SK-N-SH treated with all-trans-retinoic acid at 6 μM for 48 hours (cell line): ENCODE data around the gene EML4.

Experiments
- ATAC-seq: fragments of 200-7000 bp; cut with Tn5 transposase; 3 replicates; pipeline ENCODE4 v1.9.1; 2020; ENCODE audit warnings: mild to moderate bottlenecking, moderate library complexity
- ARNTL ChIP-seq: fragments of 450-650 bp; formaldehyde crosslinking; IDR thresholded peaks from 2 replicates; pipeline ENCODE4 v1.5.0; 2020; ENCODE audit warnings: low read depth, mild to moderate bottlenecking, moderate library complexity, borderline replicate concordance
- BACH2 ChIP-seq: fragments of 250-450 bp; sonication (Bioruptor Pico); IDR thresholded peaks from 2 replicates; pipeline ENCODE4 v1.9.0; 2021; ENCODE audit warnings: mild to moderate bottlenecking, borderline replicate concordance
- CSDC2 ChIP-seq: fragments of 250-450 bp; sonication (Bioruptor Pico); IDR thresholded peaks from 2 replicates; pipeline ENCODE4 v1.5.0; 2020; ENCODE audit warnings: mild to moderate bottlenecking, moderate library complexity
- ESRRG ChIP-seq: fragments of 250-450 bp; sonication (Bioruptor Pico); IDR thresholded peaks from 2 replicates; pipeline ENCODE4 v1.6.1; 2021; ENCODE audit warnings: mild to moderate bottlenecking
- GLIS3 ChIP-seq: fragments of 250-450 bp; sonication (Bioruptor Pico); IDR thresholded peaks from 2 replicates; pipeline ENCODE4 v1.5.0; 2020; ENCODE audit warnings: mild to moderate bottlenecking, moderate library complexity
- ISL1 ChIP-seq: fragments of 250-450 bp; sonication (Bioruptor Pico); IDR thresholded peaks from 2 replicates; pipeline ENCODE4 v2.1.2; 2022; ENCODE audit warnings: mild to moderate bottlenecking, moderate library complexity
- OSR1 ChIP-seq: fragments of 250-450 bp; sonication (Bioruptor Pico); IDR thresholded peaks from 2 replicates; pipeline ENCODE4 v1.8.0; 2022; ENCODE audit warnings: moderate library complexity, mild to moderate bottlenecking, inconsistent platforms
- PPARA ChIP-seq: fragments of 250-450 bp; sonication (Bioruptor Pico); IDR thresholded peaks from 2 replicates; pipeline ENCODE4 v1.5.0; 2020; ENCODE audit warnings: mild to moderate bottlenecking, borderline replicate concordance
- RARB ChIP-seq: fragments of 250-450 bp; sonication (Bioruptor Pico); IDR thresholded peaks from 2 replicates; pipeline ENCODE4 v1.8.0; 2021; ENCODE audit warnings: mild to moderate bottlenecking, moderate library complexity
- SNAI2 ChIP-seq: fragments of 250-450 bp; sonication (Bioruptor Pico); IDR thresholded peaks from 2 replicates; pipeline ENCODE4 v1.5.0; 2020; ENCODE audit warnings: mild to moderate bottlenecking, moderate library complexity
- TOX ChIP-seq: fragments of 250-450 bp; sonication (Bioruptor Pico); IDR thresholded peaks from 2 replicates; pipeline ENCODE4 v1.8.0; 2021; ENCODE audit warnings: mild to moderate bottlenecking, moderate library complexity, borderline replicate concordance
- ZC3H10 ChIP-seq: fragments of 250-450 bp; sonication (Bioruptor Pico); IDR thresholded peaks from 2 replicates; pipeline ENCODE4 v1.5.1; 2021; ENCODE audit warnings: mild to moderate bottlenecking, moderate library complexity
- ZFP3 ChIP-seq: fragments of 250-450 bp; sonication (Bioruptor Pico); IDR thresholded peaks from 2 replicates; pipeline ENCODE4 v1.5.0; 2020; ENCODE audit warnings: mild to moderate bottlenecking, moderate library complexity
- ZFP30 ChIP-seq: fragments of 450-650 bp; formaldehyde crosslinking; IDR thresholded peaks from 2 replicates; pipeline ENCODE4 v1.5.0; 2022; ENCODE audit warnings: mild to moderate bottlenecking, moderate library complexity
- ZNF565 ChIP-seq: fragments of 450-650 bp; formaldehyde crosslinking; conservative IDR thresholded peaks from 2 replicates; pipeline ENCODE4 v1.5.0; 2020; ENCODE audit warnings: low read depth, mild to moderate bottlenecking, moderate library complexity
- ZNF70 ChIP-seq: fragments of 450-650 bp; formaldehyde crosslinking; IDR thresholded peaks from 2 replicates; pipeline ENCODE4 v1.5.0; 2020; ENCODE audit warnings: mild to moderate bottlenecking, moderate library complexity
- ZNF8 ChIP-seq: fragments of 450-650 bp; formaldehyde crosslinking; IDR thresholded peaks from 2 replicates; pipeline ENCODE4 v1.5.0; 2020; ENCODE audit warnings: mild to moderate bottlenecking, moderate library complexity
- TF ChIP-seq, protein P1 (sequence below): fragments of 250-450 bp; sonication (Bioruptor Pico); IDR thresholded peaks from 2 replicates; pipeline ENCODE4 v1.8.0; 2021; ENCODE audit warnings: low read depth, mild to moderate bottlenecking, moderate library complexity, borderline replicate concordance
- TF ChIP-seq, protein P2 (sequence below): fragments of 250-450 bp; sonication (Bioruptor Pico); IDR thresholded peaks from 2 replicates; pipeline ENCODE4 v1.5.1; 2021; ENCODE audit warnings: mild to moderate bottlenecking, moderate library complexity
- TF ChIP-seq, protein P3 (sequence below): fragments of 250-450 bp; sonication (Bioruptor Pico); IDR thresholded peaks from 2 replicates; pipeline ENCODE4 v1.8.0; 2020; ENCODE audit warnings: mild to moderate bottlenecking, moderate library complexity, borderline replicate concordance
- TF ChIP-seq, protein P4 (sequence below): fragments of 250-450 bp; sonication (Bioruptor Pico); IDR thresholded peaks from 2 replicates; pipeline ENCODE4 v1.5.0; 2020; ENCODE audit warnings: mild to moderate bottlenecking, moderate library complexity
- TF ChIP-seq, protein P5 (sequence below): fragments of 250-450 bp; sonication (Bioruptor Pico); IDR thresholded peaks from 2 replicates; pipeline ENCODE4 v1.5.1; 2020; ENCODE audit warnings: low read depth, mild to moderate bottlenecking, moderate library complexity

The EML4 gene

DNA sequence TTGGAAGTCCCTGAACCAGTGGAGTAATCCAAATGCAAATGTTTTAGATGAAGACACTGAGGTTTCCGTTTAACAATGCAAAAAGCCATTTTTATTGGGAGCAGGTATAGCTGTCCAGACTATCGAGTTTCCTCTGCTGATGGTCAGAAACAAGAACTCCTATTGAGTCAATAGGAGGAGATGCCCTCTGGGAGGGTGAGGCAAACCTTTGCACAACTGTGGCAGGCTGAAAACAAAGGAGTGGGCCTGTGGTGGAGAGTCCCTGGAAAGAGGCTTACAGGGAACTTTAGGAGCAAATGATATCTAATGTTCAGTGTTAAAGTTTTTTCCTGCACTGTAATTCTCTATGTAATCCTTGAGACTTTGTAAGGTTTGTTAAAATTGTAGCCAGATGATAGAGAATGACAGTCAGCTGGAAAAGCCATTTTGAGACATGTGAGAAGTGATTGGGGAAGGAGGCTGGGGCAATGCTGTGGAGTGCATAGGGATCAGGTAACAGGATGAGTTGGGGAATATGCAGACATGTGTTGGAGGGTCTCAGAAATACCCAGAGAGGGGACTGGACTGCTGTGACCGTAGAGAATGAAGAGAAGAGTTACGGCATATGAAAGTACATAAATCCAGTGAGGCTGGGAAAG, 15.1 kb upstream of the EML4 start (continued):
- no peak for TF ChIP-seq ISL1 (CRISPR knock-in tag)
- TF ChIP-seq SNAI2 (CRISPR knock-in tag): no peak
- TF ChIP-seq TOX: no peak
- TF ChIP-seq BACH2: no peak
- TF ChIP-seq OSR1 (CRISPR knock-in tag): no peak
- TF ChIP-seq ZFP30 (CRISPR knock-in tag): no peak

DNA sequence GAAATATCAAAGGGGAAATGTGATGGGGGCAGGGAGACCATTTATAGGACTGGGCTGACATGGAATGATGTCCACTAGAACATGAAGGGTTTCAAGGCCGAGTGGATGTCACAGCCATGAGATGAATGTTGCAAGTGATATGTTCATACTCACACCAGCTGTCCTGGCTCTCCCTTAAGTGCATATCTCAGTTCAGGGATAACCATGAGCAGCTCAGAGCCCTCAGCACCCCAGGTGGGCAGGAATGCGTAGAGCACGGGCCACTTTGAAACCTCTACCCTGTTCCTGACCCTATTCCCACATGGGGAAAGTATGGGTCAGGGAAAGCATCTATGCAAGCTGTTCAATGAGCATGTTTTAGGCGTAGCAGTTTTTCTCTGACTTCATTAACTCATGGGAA, 12.4 kb upstream of the EML4 start:
- no peak for TF ChIP-seq ESRRG
- no peak for TF ChIP-seq ARNTL (CRISPR knock-in tag)
- TF ChIP-seq ZNF565: no peak
- TF ChIP-seq ZNF70: no peak
- TF ChIP-seq OSR1 (CRISPR knock-in tag): no peak
- TF ChIP-seq CSDC2 (CRISPR knock-in tag): no peak
- TF ChIP-seq GLIS3 (CRISPR knock-in tag): no peak
- TF ChIP-seq ZFP3 (CRISPR knock-in tag): no peak
- TF ChIP-seq RARB (CRISPR knock-in tag): no peak
- TF ChIP-seq SNAI2 (CRISPR knock-in tag): no peak
- no peak for TF ChIP-seq TOX
- TF ChIP-seq ZNF8: no peak
- TF ChIP-seq, protein P1, sequence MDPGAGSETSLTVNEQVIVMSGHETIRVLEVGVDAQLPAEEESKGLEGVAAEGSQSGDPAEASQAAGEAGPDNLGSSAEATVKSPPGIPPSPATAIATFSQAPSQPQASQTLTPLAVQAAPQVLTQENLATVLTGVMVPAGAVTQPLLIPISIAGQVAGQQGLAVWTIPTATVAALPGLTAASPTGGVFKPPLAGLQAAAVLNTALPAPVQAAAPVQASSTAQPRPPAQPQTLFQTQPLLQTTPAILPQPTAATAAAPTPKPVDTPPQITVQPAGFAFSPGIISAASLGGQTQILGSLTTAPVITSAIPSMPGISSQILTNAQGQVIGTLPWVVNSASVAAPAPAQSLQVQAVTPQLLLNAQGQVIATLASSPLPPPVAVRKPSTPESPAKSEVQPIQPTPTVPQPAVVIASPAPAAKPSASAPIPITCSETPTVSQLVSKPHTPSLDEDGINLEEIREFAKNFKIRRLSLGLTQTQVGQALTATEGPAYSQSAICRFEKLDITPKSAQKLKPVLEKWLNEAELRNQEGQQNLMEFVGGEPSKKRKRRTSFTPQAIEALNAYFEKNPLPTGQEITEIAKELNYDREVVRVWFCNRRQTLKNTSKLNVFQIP (CRISPR knock-in tag): no peak
- no peak for TF ChIP-seq PPARA
- no peak for TF ChIP-seq ISL1 (CRISPR knock-in tag)
- TF ChIP-seq, protein P2, sequence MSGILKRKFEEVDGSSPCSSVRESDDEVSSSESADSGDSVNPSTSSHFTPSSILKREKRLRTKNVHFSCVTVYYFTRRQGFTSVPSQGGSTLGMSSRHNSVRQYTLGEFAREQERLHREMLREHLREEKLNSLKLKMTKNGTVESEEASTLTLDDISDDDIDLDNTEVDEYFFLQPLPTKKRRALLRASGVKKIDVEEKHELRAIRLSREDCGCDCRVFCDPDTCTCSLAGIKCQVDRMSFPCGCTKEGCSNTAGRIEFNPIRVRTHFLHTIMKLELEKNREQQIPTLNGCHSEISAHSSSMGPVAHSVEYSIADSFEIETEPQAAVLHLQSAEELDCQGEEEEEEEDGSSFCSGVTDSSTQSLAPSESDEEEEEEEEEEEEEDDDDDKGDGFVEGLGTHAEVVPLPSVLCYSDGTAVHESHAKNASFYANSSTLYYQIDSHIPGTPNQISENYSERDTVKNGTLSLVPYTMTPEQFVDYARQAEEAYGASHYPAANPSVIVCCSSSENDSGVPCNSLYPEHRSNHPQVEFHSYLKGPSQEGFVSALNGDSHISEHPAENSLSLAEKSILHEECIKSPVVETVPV (CRISPR knock-in tag): no peak
- TF ChIP-seq BACH2: no peak
- TF ChIP-seq, protein P3, sequence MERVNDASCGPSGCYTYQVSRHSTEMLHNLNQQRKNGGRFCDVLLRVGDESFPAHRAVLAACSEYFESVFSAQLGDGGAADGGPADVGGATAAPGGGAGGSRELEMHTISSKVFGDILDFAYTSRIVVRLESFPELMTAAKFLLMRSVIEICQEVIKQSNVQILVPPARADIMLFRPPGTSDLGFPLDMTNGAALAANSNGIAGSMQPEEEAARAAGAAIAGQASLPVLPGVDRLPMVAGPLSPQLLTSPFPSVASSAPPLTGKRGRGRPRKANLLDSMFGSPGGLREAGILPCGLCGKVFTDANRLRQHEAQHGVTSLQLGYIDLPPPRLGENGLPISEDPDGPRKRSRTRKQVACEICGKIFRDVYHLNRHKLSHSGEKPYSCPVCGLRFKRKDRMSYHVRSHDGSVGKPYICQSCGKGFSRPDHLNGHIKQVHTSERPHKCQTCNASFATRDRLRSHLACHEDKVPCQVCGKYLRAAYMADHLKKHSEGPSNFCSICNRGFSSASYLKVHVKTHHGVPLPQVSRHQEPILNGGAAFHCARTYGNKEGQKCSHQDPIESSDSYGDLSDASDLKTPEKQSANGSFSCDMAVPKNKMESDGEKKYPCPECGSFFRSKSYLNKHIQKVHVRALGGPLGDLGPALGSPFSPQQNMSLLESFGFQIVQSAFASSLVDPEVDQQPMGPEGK: no peak
- TF ChIP-seq, protein P4, sequence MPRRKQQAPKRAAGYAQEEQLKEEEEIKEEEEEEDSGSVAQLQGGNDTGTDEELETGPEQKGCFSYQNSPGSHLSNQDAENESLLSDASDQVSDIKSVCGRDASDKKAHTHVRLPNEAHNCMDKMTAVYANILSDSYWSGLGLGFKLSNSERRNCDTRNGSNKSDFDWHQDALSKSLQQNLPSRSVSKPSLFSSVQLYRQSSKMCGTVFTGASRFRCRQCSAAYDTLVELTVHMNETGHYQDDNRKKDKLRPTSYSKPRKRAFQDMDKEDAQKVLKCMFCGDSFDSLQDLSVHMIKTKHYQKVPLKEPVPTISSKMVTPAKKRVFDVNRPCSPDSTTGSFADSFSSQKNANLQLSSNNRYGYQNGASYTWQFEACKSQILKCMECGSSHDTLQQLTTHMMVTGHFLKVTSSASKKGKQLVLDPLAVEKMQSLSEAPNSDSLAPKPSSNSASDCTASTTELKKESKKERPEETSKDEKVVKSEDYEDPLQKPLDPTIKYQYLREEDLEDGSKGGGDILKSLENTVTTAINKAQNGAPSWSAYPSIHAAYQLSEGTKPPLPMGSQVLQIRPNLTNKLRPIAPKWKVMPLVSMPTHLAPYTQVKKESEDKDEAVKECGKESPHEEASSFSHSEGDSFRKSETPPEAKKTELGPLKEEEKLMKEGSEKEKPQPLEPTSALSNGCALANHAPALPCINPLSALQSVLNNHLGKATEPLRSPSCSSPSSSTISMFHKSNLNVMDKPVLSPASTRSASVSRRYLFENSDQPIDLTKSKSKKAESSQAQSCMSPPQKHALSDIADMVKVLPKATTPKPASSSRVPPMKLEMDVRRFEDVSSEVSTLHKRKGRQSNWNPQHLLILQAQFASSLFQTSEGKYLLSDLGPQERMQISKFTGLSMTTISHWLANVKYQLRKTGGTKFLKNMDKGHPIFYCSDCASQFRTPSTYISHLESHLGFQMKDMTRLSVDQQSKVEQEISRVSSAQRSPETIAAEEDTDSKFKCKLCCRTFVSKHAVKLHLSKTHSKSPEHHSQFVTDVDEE (CRISPR knock-in tag): no peak

DNA sequence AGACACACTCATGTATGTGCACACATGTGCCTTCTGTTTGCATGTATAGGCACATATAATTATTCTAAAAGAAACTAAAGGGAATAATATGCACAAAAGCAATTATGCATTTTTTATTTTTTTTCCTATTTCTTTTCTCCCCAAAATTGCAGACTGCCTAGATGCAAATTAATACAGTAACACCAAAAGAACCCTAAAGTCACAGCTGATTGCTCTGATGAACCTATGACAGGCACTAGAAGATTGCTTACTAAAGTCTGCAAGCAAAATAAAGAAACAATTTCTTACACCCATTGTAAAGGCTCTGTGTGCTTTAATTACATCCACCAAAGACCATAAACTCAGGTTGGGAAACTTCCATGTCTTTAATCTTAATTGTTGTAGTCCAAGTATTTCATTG, 7.7 kb upstream of the EML4 start:
- TF ChIP-seq, protein P5, sequence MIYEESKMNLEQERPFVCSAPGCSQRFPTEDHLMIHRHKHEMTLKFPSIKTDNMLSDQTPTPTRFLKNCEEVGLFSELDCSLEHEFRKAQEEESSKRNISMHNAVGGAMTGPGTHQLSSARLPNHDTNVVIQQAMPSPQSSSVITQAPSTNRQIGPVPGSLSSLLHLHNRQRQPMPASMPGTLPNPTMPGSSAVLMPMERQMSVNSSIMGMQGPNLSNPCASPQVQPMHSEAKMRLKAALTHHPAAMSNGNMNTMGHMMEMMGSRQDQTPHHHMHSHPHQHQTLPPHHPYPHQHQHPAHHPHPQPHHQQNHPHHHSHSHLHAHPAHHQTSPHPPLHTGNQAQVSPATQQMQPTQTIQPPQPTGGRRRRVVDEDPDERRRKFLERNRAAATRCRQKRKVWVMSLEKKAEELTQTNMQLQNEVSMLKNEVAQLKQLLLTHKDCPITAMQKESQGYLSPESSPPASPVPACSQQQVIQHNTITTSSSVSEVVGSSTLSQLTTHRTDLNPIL (CRISPR knock-in tag): no peak
- no peak for TF ChIP-seq OSR1 (CRISPR knock-in tag)
- no peak for TF ChIP-seq BACH2
- no peak for TF ChIP-seq PPARA
- TF ChIP-seq, protein P2 (CRISPR knock-in tag): no peak
- TF ChIP-seq ZC3H10 (CRISPR knock-in tag): no peak
- TF ChIP-seq CSDC2 (CRISPR knock-in tag): no peak
- no peak for TF ChIP-seq ISL1 (CRISPR knock-in tag)
- TF ChIP-seq ESRRG: no peak
- TF ChIP-seq, all 23 proteins: peak for 0
- ATAC-seq: no peak

More for the DNA sequence above, 12.4 kb upstream of the EML4 start:
- ATAC-seq: no peak
